SIG-M5 (cell line): ENCODE results near the gene TRPM3.
"Not testable (repeated sequence)": the region's sequence is repeated elsewhere in the genome, so short reads cannot be mapped to it uniquely, and the experiment has no call there.

Experiments
- DNase-seq: peaks from one replicate; lab custom pipeline; 2025; lab: John Stamatoyannopoulos, UW

Gene TRPM3

GRCh38 chr9:70654144-70654543 lies 467.3 kb downstream of the TRPM3 start:
- DNase-seq, result no peak

- not testable (repeated sequence) for DNase-seq
Measured at GRCh38 chr9:70644627-70645026, 476.8 kb downstream of the TRPM3 start.

- no peak for DNase-seq
Measured at GRCh38 chr9:70642341-70642740, 479.1 kb downstream of the TRPM3 start.

GRCh38 chr9:70641631-70642030 lies 479.8 kb downstream of the TRPM3 start:
- no peak for DNase-seq

GRCh38 chr9:70641031-70641430 lies 480.4 kb downstream of the TRPM3 start:
- DNase-seq, result no peak

- DNase-seq, result no peak
Measured at GRCh38 chr9:70639853-70640814, 481.3 kb downstream of the TRPM3 start.

- no peak for DNase-seq
Measured at GRCh38 chr9:70635790-70636189, 485.6 kb downstream of the TRPM3 start.

GRCh38 chr9:70634696-70635095 lies 486.7 kb downstream of the TRPM3 start:
- DNase-seq, result no peak

GRCh38 chr9:70630971-70631370 lies 490.4 kb downstream of the TRPM3 start:
- DNase-seq, result no peak

GRCh38 chr9:70629080-70629685 lies 492.2 kb downstream of the TRPM3 start:
- not testable (repeated sequence) for DNase-seq

- no peak for DNase-seq
Measured at GRCh38 chr9:70625078-70625477, 496.3 kb downstream of the TRPM3 start.

GRCh38 chr9:70618784-70619183 lies 502.6 kb downstream of the TRPM3 start:
- no peak for DNase-seq

GRCh38 chr9:70617033-70617828 lies 504.2 kb downstream of the TRPM3 start:
- no peak for DNase-seq

GRCh38 chr9:70616228-70616990 lies 505.0 kb downstream of the TRPM3 start:
- DNase-seq, result no peak

GRCh38 chr9:70615464-70616138 lies 505.8 kb downstream of the TRPM3 start:
- no peak for DNase-seq

GRCh38 chr9:70614786-70615463 lies 506.5 kb downstream of the TRPM3 start:
- no peak for DNase-seq

GRCh38 chr9:70613024-70613768 lies 508.2 kb downstream of the TRPM3 start:
- DNase-seq, result no peak

- DNase-seq, result no peak
Measured at GRCh38 chr9:70610287-70610644, 511.2 kb downstream of the TRPM3 start.

- DNase-seq, result no peak
Measured at GRCh38 chr9:70609542-70610286, 511.7 kb downstream of the TRPM3 start.
